PC-9 (cell line): ENCODE data around the gene GPX4.

Experiments
- CTCF ChIP-seq: fragments of 200-600 bp; sonication (generic); conservative IDR thresholded peaks from 2 replicates; pipeline ENCODE4 v1.6.1; 2017; ENCODE audit warnings: mixed run types, antibody characterized with exemption, mild to moderate bottlenecking, moderate library complexity
- EZH2 ChIP-seq: fragments of 200-600 bp; sonication (generic); IDR thresholded peaks from 2 replicates; pipeline ENCODE4 v1.8.0; 2017; ENCODE audit warnings: antibody characterized with exemption, low read depth

- TF ChIP-seq EZH2, result no peak
- no peak for TF ChIP-seq CTCF
Measured at GRCh38 chr19:1065606-1066109, 38.1 kb upstream of the GPX4 start.
